PC-9 (cell line): ENCODE measurements around the gene TBX18. TPM values are rescaled to one million over a fixed set of nuclear protein-coding genes. Genes with fewer than 3 reads are reported as not detected.

Experiments
- BruUV-seq: library from RNA; stranded (reverse); fragments of 400-500 nt; replicated peaks from 2 replicates; lab custom pipeline; 2021; lab: Mats Ljungman, UMichigan
- CTCF ChIA-PET: fragments of 300-600 bp; sonication (Branson Sonifier 250); formaldehyde crosslinking; loops from one replicate; lab custom pipeline; 2022; ENCODE audit warnings: antibody characterized with exemption; lab: Charles Lee
- POLR2A ChIA-PET: fragments of 300-600 bp; sonication (Branson Sonifier 250); formaldehyde crosslinking; loops from one replicate; lab custom pipeline; 2022; ENCODE audit warnings: antibody characterized with exemption; ENCODE audit not compliant: unreplicated experiment; lab: Charles Lee
- DNase-seq, 2 experiments: peaks; one replicate each; pipeline versions ENCODE4 v3.0.0 to v3.0.0-alpha.2; 2015 to 2022; ENCODE audit warnings: mixed read lengths in 1 of 2
- H2AFZ ChIP-seq: fragments of 200-600 bp; sonication (generic); 2 replicates; pipeline ENCODE4 v1.8.1; 2017; ENCODE audit warnings: antibody characterized with exemption
- H3F3A ChIP-seq: fragments of 200-600 bp; sonication (generic); 2 replicates; pipeline ENCODE4 v1.8.1; 2017; ENCODE audit warnings: antibody characterized with exemption, mild to moderate bottlenecking, low read depth; ENCODE audit not compliant: insufficient read depth
- H3K27ac ChIP-seq: fragments of 200-600 bp; sonication (generic); 2 replicates; pipeline ENCODE4 v1.6.1; 2016; ENCODE audit warnings: mixed run types
- H3K27me3 ChIP-seq: fragments of 200-600 bp; sonication (generic); 2 replicates; pipeline ENCODE4 v1.6.1; 2016; ENCODE audit warnings: low read depth, mixed run types; ENCODE audit not compliant: insufficient read depth
- H3K36me3 ChIP-seq: fragments of 200-600 bp; sonication (generic); 2 replicates; pipeline ENCODE4 v1.6.1; 2016; ENCODE audit warnings: low read depth, mixed run types
- H3K4me1 ChIP-seq: fragments of 200-600 bp; sonication (generic); replicated peaks from 2 replicates; pipeline ENCODE4 v1.6.1; 2016; ENCODE audit warnings: mixed run types; ENCODE audit not compliant: insufficient read depth
- H3K4me2 ChIP-seq: fragments of 200-600 bp; sonication (generic); 2 replicates; pipeline ENCODE4 v1.6.1; 2017; ENCODE audit warnings: mixed run types
- H3K4me3 ChIP-seq: fragments of 200-600 bp; sonication (generic); 2 replicates; pipeline ENCODE4 v1.6.1; 2016; ENCODE audit warnings: mixed run types
- H3K79me2 ChIP-seq: fragments of 200-600 bp; sonication (generic); 2 replicates; pipeline ENCODE4 v1.6.1; 2017; ENCODE audit warnings: low read depth, mixed run types
- H3K9me2 ChIP-seq: fragments of 200-600 bp; sonication (generic); 2 replicates; pipeline ENCODE4 v1.8.1; 2017; ENCODE audit warnings: mild to moderate bottlenecking; ENCODE audit not compliant: insufficient read depth
- H3K9me3 ChIP-seq: fragments of 200-600 bp; sonication (generic); 2 replicates; pipeline ENCODE4 v1.8.1; 2016; ENCODE audit warnings: low read depth; ENCODE audit not compliant: insufficient read depth
- H4K20me1 ChIP-seq: fragments of 200-600 bp; sonication (generic); 2 replicates; pipeline ENCODE4 v1.8.1; 2017; ENCODE audit not compliant: insufficient read depth
- EZH2 ChIP-seq: fragments of 200-600 bp; sonication (generic); IDR thresholded peaks from 2 replicates; pipeline ENCODE4 v1.8.0; 2017; ENCODE audit warnings: antibody characterized with exemption, low read depth
- intact Hi-C: fragments of 100-400 bp; cut with micrococcal nuclease; formaldehyde crosslinking; loops from one replicate; pipeline ENCODE4 v1.10.0; 2022; ENCODE audit not compliant: unreplicated experiment
- total RNA-seq: library from RNA; stranded (reverse); gene quantifications from 2 replicates; pipeline ENCODE4 v1.2.3, GENCODE V29; 2021
- TF ChIP-seq, protein P1 (sequence below): fragments of 200-600 bp; sonication (generic); conservative IDR thresholded peaks from 2 replicates; pipeline ENCODE4 v1.6.1; 2017; ENCODE audit warnings: mixed run types, antibody characterized with exemption, mild to moderate bottlenecking, moderate library complexity

The TBX18 gene
- total RNA-seq, 1 experiment from 2014 or later = not detected

GRCh38 chr6:84766799-84767525, 2.6 kb upstream of the TBX18 start:
- Histone ChIP-seq H3K36me3 (no peaks in the 10 kb centered on the region), H4K20me1 (no peaks in the 10 kb centered on the region), H2AFZ (no peak overlapping the region), H3K4me3 (no peak overlapping the region), H3K4me2 (no peak overlapping the region), H3F3A (no peaks in the 10 kb centered on the region), H3K27me3 (no peaks in the 10 kb centered on the region), H3K79me2 (no peaks in the 10 kb centered on the region), H3K9me2 (no peaks in the 10 kb centered on the region; the same call in 1 of the 2 replicates), H3K9me3 (no peaks in the 10 kb centered on the region), H3K4me1 (no peaks in the 10 kb centered on the region), H3K27ac (no peak overlapping the region)
- DNase-seq = no peak
- POLR2A ChIA-PET = no interaction called here
- CTCF ChIA-PET = no interaction called here
- intact Hi-C loops = loop anchor here (10.0 kb wide), 1 partner anchor 212 kb away; no protein-coding TSS in a partner anchor
- TF ChIP-seq EZH2 = no peak
- TF ChIP-seq, protein P1, sequence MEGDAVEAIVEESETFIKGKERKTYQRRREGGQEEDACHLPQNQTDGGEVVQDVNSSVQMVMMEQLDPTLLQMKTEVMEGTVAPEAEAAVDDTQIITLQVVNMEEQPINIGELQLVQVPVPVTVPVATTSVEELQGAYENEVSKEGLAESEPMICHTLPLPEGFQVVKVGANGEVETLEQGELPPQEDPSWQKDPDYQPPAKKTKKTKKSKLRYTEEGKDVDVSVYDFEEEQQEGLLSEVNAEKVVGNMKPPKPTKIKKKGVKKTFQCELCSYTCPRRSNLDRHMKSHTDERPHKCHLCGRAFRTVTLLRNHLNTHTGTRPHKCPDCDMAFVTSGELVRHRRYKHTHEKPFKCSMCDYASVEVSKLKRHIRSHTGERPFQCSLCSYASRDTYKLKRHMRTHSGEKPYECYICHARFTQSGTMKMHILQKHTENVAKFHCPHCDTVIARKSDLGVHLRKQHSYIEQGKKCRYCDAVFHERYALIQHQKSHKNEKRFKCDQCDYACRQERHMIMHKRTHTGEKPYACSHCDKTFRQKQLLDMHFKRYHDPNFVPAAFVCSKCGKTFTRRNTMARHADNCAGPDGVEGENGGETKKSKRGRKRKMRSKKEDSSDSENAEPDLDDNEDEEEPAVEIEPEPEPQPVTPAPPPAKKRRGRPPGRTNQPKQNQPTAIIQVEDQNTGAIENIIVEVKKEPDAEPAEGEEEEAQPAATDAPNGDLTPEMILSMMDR = no peak
- BruUV-seq = no TSS peak

- no peaks in the 10 kb centered on the region for H3F3A ChIP-seq
- no peaks in the 10 kb centered on the region for H3K27me3 ChIP-seq
- DNase-seq = no peak
- H2AFZ ChIP-seq = no peak overlapping the region
- intact Hi-C loops = loop anchor here (10.0 kb wide), 1 partner anchor 211 kb away; no protein-coding TSS in a partner anchor
- BruUV-seq = no TSS peak
- H3K9me3 ChIP-seq = no peaks in the 10 kb centered on the region
- H3K9me2 ChIP-seq = no peaks in the 10 kb centered on the region; the same call in 1 of the 2 replicates
- TF ChIP-seq, protein P1 = no peak
- no peak overlapping the region for H3K27ac ChIP-seq
- POLR2A ChIA-PET = no interaction called here
- H3K4me1 ChIP-seq = no peaks in the 10 kb centered on the region
- no peaks in the 10 kb centered on the region for H3K36me3 ChIP-seq
- no peak overlapping the region for H3K4me2 ChIP-seq
- H3K4me3 ChIP-seq = no peak overlapping the region
- no peaks in the 10 kb centered on the region for H3K79me2 ChIP-seq
- CTCF ChIA-PET = no interaction called here
- H4K20me1 ChIP-seq = no peaks in the 10 kb centered on the region
Measured at GRCh38 chr6:84766118-84766798, 1.9 kb upstream of the TBX18 start.

DNA sequence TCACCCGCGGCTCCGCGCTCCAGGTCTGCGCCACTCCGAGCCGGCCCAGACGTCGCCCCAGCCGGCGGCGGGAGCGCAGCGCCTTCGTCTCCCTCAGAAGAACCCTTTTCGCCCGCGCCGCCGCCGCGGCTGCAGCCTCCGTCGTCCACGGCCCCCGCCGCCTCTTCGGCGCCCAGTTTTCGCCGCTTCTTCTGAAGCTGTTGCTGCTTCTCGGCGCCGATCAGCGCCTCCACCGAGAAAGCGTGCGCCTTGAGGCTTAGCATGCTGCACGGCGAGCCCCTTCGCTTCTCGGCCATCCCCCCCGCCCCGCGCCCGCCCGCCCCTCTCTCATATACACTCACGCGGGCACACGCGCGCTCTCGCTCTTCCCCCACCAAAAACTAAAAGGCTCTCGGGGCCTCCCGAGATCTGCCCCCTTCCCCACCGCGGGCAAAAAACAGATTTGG, 489 bp downstream of the TBX18 start:
- H4K20me1 ChIP-seq = no peaks in the 10 kb centered on the region
- H3F3A ChIP-seq = no peaks in the 10 kb centered on the region
- H3K4me2 ChIP-seq = no peak overlapping the region
- CTCF ChIA-PET = no interaction called here
- no TSS peak for BruUV-seq
- no peaks in the 10 kb centered on the region for H3K27me3 ChIP-seq
- no peaks in the 10 kb centered on the region for H3K4me1 ChIP-seq
- H3K27ac ChIP-seq = no peak overlapping the region
- POLR2A ChIA-PET = no interaction called here
- TF ChIP-seq, protein P1 = no peak
- TF ChIP-seq EZH2 = no peak
- no peaks in the 10 kb centered on the region for H3K9me3 ChIP-seq
- H3K36me3 ChIP-seq = no peaks in the 10 kb centered on the region
- intact Hi-C loops = loop anchor here (10.0 kb wide), 1 partner anchor 209 kb away; no protein-coding TSS in a partner anchor
- no peak for DNase-seq
- no peak overlapping the region for H3K4me3 ChIP-seq
- H3K79me2 ChIP-seq = no peaks in the 10 kb centered on the region
- no peaks in the 10 kb centered on the region for H3K9me2 ChIP-seq
- no peak overlapping the region for H2AFZ ChIP-seq
